ENCODE data around the gene CHKA.

Gene CHKA

DNA sequence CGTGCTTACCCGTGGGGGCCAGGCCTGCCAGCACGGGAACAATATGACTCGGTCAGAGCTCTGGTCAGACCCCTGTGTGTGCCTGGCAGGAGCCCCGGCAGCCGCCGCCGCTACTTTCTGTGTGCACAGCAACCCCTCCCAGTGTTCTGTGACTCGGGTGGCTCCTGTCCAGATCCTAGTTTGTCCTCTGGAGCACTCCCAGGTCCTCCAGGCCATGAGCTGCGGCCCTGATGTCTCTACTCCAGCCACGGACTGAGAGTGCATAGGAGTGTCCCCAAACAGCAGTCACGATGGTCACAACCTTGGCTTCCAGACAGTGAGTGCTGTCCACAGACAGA lies 87.5 kb downstream of the CHKA start:
- DNase-seq (ENCODE audit: low read depth in 1 of 2, low spot score in 1 of 2) = no peak

GRCh38 chr11:68032997-68033707 lies 88.0 kb downstream of the CHKA start:
- no peak for DNase-seq (ENCODE audit: low read depth in 1 of 2, low spot score in 1 of 2)

DNA sequence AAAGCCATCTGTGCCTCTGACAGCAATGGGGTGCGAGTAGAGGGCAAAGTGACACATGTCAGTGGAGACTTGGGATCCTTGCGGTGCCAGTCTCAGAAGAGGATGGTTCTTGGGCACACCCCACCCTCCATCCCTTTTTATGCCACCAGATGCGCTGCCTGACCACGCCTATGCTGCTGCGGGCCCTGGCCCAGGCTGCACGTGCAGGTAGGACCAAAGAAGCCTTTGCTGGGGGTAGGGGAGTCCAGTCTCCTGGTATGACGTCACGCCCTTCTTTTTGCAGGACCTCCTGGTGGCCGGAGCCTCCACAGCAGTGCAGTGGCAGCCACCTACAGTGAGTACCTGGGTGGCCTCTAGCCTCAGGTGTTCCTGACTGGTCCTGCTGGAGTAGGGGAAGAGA lies 89.2 kb downstream of the CHKA start:
- DNase-seq (ENCODE audit: low read depth in 1 of 2, low spot score in 1 of 2) = no peak

DNA sequence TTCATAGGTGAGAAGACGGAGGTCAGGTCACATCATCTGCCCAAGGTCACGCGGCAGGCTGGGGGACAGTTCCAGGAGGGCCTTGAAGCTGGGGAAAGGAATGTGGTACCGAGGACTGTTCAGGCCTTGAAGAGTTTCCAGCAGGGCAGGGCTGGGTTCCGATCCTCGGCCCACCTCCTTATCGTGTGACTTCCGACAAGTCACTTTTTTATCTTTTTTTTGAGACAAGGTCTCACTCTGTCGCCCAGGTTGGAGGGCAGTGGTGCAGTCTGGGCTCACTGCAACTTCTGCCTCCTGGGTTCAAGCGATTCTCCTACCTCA lies 90.1 kb downstream of the CHKA start:
- DNase-seq (ENCODE audit: low read depth in 1 of 2, low spot score in 1 of 2) = no peak

DNA sequence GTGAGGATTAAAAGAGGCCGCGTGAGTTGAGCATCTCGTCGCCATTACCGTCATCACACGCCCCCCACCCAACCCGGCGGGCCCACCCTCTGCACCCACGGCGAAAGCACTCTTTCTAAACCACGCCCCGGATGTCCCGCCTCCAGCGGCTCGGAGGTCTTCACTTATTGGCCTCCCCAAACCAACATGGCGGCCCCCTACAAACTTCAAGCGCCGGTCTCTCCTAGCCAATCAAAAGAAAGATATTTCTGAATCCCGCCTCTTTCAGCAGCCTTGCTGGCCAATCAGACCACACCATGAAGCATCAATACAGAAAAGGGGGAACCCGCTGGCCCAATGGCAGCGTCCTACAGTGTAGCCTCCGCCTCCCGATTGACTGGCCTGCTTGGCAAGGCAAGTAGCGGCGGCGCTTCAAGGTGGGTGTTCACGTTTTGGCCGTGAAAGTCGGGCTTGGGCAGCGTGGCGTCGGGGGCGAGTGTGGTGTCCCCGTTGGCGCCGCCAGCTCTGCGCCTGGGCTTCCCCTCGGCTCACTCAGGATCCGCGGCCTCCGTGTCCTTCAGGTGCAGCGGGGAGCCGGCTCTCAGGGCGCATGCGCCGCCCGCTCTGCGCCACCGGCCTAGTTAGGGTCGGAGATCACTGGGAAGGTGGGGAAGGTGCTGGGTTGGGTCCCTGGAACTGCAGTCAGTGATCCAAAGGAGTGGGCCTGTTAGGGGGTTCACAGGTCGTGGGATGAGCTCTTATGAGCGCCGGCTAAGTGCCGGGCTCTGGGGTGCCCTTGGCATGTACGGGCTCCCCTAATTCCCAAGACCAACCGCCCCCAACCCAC lies 90.7 kb downstream of the CHKA start, which contains the start of gene NDUFS8:
Gene NDUFS8 (plus strand): TSS at position 364 of the 826 bp plus-strand sequence. CDS start 1,471 bp downstream, outside the sequence.
- peak; percentile 82 to 95 for DNase-seq (ENCODE audit: low read depth in 1 of 2, low spot score in 1 of 2)

DNA sequence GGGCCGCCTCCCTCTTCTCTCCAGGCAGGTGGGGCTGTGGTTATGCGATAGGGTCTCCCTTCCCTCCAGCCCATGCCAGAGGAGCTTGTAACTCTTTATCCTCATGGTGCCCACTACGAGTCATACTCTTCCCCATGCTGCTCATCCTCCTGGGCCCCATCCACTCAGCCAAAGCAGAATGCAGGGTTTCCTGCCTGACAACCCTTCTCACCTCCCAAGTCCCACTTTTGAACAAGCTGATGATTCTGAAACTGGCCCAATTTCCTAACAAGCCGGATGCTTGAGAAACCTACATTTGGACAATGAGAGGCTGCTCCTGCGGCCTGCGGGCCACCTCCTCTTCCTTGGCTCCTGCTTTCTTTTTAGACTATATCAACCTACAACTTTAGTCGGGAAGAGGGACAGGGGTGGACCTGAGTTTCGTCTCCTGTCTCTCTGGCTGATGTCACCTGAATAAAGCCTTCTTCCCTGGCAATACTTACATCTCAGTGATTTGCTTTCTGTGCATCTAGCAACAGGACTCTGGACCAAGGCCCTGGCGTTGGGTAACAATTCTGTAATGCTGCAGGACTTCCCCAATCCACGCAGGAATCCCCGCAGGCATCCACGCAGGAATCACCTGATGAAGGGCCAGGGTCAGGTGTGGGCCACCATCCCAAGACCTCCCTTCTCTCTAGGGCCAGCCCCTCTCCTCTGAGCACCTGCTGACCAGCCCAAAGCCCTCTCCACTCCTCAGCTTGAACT lies 92.2 kb downstream of the CHKA start:
- DNase-seq (ENCODE audit: low read depth in 1 of 2, low spot score in 1 of 2) = no peak

GRCh38 chr11:68027667-68028066 lies 93.5 kb downstream of the CHKA start:
- no peak for DNase-seq (ENCODE audit: low read depth in 1 of 2, low spot score in 1 of 2)

DNA sequence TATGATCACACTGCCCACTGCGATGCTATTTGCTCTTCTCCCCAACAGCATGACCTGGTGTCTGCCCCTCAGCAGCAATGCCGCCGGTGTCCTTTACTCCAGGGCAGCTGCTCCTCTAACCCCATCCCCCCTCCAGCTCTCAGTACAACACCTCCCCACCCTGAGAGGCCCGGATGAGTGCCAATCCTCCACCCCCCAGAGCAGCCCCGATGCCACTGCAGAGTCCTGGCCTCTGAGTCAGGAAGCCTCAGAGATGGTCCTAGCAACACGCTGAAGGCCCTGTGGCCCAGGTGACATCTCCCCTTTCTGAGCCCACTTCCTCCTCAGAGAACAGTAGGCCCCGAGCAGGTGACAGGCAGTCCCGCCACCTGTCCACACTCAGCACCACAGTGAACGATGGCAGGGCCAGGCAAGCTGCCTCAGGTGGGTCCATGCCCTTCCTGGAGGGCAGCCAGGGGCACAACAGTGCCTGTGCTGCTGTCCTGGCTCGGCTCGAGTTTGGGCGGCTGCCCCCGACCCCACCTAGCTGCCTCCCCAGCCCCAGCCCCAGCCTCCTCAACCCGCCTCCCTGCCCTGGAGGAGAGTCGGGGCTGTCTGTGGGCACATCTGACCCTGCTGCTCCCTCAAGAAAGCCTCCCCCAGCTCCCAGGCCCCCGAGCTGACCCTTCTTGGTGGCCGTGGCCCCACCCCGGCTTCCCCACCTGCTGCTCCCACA lies 94.6 kb downstream of the CHKA start:
- no peak for DNase-seq (ENCODE audit: low read depth in 1 of 2, low spot score in 1 of 2)

GRCh38 chr11:68025047-68025446 lies 96.1 kb downstream of the CHKA start:
- no peak for DNase-seq (ENCODE audit: low read depth in 1 of 2, low spot score in 1 of 2)

GRCh38 chr11:68024508-68024907 lies 96.7 kb downstream of the CHKA start:
- no peak for DNase-seq (ENCODE audit: low read depth in 1 of 2, low spot score in 1 of 2)

GRCh38 chr11:68022531-68022930 lies 98.7 kb downstream of the CHKA start:
- DNase-seq (ENCODE audit: low read depth in 1 of 2, low spot score in 1 of 2) = no peak

DNA sequence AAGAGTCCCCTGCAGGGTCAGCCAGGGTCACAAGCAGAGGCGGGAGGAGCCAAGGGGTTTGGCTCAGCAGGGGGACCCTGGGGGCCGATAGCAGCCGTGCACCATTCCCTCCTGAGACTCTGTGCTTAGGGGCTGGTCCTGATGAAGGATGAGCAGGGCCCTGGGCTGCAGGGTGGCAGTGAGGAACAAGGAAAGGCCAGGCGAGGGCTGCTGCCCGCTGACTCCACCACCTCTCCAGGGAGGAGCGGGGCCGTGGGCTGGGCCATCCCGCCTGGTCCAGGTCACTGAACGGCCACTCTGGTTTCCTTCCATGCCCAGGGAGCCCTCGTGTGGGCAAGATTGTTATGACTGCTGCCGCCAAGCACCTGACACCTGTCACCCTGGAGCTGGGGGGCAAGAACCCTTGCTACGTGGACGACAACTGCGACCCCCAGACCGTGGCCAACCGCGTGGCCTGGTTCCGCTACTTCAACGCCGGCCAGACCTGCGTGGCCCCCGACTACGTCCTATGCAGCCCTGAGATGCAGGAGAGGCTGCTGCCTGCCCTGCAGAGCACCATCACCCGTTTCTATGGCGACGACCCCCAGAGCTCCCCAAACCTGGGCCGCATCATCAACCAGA lies 99.9 kb downstream of the CHKA start:
- no peak for DNase-seq (ENCODE audit: low read depth in 1 of 2, low spot score in 1 of 2)

DNA sequence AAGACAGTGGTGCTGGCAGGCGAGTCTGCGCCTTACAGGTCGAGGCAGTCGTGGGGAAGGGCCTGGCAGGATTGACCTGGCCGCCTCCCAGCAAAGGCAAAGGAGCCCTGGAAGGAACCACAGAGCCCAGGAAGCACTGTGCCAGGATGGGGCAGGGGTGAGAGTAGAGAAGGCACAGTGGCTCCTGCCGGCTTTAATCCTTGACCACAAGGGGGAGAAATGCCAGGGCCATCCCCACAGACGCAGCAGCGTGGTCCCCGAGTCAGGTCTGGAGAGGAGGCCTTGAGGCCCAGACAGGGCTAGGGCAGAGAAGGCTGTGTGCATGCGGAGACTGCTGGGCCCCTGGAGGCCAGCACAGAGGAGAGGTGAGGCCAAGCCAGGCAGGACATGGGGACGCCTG lies 100.6 kb downstream of the CHKA start:
- no peak for DNase-seq (ENCODE audit: low read depth in 1 of 2, low spot score in 1 of 2)

DNA sequence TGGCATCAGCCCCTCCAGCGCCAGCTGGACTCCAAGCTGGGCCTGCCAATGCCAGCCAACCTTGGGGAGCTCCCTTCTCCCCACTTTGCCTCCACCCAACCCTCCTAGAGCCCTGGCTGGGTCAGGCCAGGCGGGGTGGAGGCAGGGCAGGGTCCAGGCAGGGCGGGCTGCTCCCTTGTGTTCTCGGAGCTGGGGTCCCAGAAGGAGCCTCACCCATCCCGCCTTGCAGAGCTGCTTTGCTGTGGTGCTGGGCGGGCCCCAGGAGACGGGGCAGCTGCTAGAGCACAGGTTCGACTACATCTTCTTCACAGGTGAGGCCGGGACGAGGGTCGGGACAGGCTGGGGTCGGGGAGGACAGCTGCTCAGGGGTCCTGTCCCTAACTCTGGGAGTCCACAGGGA lies 101.7 kb downstream of the CHKA start:
- DNase-seq (ENCODE audit: low read depth in 1 of 2, low spot score in 1 of 2) = no peak

DNA sequence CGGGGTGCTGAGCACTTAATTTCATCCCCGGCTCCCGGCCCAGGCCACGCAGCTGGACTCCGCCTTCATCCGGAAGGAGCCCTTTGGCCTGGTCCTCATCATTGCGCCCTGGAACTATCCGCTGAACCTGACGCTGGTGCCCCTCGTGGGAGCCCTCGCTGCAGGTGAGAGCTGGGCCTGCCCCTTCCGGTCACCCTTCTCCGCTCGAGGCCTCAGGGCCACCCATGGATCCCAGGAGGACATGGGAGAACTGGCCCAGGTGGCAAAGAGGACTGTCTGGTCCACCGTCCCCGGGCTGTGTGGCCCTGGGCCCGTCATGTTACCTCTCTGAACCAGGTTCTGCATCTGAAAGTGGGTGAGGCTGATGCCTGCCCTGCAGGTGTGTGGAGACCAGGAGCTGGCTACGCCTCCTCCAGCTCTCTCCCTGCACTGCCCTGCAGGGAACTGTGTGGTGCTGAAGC lies 102.4 kb downstream of the CHKA start:
- no peak for DNase-seq (ENCODE audit: low read depth in 1 of 2, low spot score in 1 of 2)

- DNase-seq (ENCODE audit: low read depth in 1 of 2, low spot score in 1 of 2) = no peak
Observed at GRCh38 chr11:68017980-68018729, 103.0 kb downstream of the CHKA start.

GRCh38 chr11:68016904-68017817 lies 104.0 kb downstream of the CHKA start:
- DNase-seq (ENCODE audit: low read depth in 1 of 2, low spot score in 1 of 2) = no peak

GRCh38 chr11:68016161-68016903 lies 104.9 kb downstream of the CHKA start:
- no peak for DNase-seq (ENCODE audit: low read depth in 1 of 2, low spot score in 1 of 2)
